ENCODE measurements around the gene SALL2.

Gene SALL2

GRCh38 chr14:21510735-21511657 lies 15.2 kb downstream of the SALL2 start, which contains the start of gene METTL3 (continued):
- no peak for TF ChIP-seq ZNF155 (tag by site-specific recombination; IDR thresholded peaks at IDR 0.05)
- no peak for TF ChIP-seq ZNF26 (tag by site-specific recombination; IDR thresholded peaks at IDR 0.05)
- no peak for TF ChIP-seq PRDM6 (tag by site-specific recombination; IDR thresholded peaks at IDR 0.05)
- no peak for TF ChIP-seq ZNF785 (tag by site-specific recombination; IDR thresholded peaks at IDR 0.05)
- peak; percentile 18; the same call in 1 of the 2 replicates for TF ChIP-seq ZBTB8A (tag by site-specific recombination; IDR thresholded peaks at IDR 0.05)
- TF ChIP-seq ZNF843 (tag by site-specific recombination; IDR thresholded peaks at IDR 0.05): no peak
- TF ChIP-seq ZNF24 (tag by site-specific recombination; IDR thresholded peaks at IDR 0.05): no peak
- no peak for TF ChIP-seq ZBTB1 (tag by site-specific recombination; IDR thresholded peaks at IDR 0.05)
- TF ChIP-seq ZNF121 (tag by site-specific recombination; IDR thresholded peaks at IDR 0.05): no peak
- TF ChIP-seq ZNF266 (tag by site-specific recombination; IDR thresholded peaks at IDR 0.05; ENCODE audit: low read depth): no peak
- TF ChIP-seq TSHZ1 (tag by site-specific recombination; IDR thresholded peaks at IDR 0.05; ENCODE audit: borderline replicate concordance): no peak
- TF ChIP-seq ZNF292 (tag by site-specific recombination; IDR thresholded peaks at IDR 0.05; ENCODE audit: borderline replicate concordance, low read depth): no peak
- no peak for TF ChIP-seq ZNF777 (tag by site-specific recombination; IDR thresholded peaks at IDR 0.05; ENCODE audit: borderline replicate concordance)
- TF ChIP-seq ZNF580 (tag by site-specific recombination; IDR thresholded peaks at IDR 0.05): peak; percentile 100
- TF ChIP-seq ZBTB7A (tag by site-specific recombination; IDR thresholded peaks at IDR 0.05; ENCODE audit: low read depth): no peak
- no peak for TF ChIP-seq ZNF350 (tag by site-specific recombination; IDR thresholded peaks at IDR 0.05)
- TF ChIP-seq TCF7L2 (IDR thresholded peaks at IDR 0.05; ENCODE audit: borderline replicate concordance, low read depth, low read length): no peak
- 0 out of 2 replicates have a peak, but pooled peaks have one; percentile 16 for TF ChIP-seq REST (tag by site-specific recombination; IDR thresholded peaks at IDR 0.05)
- no peak; the same call in 1 of the 2 replicates for TF ChIP-seq ZNF423 (tag by site-specific recombination; IDR thresholded peaks at IDR 0.05)
- TF ChIP-seq MEIS1 (CRISPR knock-in tag; IDR thresholded peaks at IDR 0.05; ENCODE audit: borderline replicate concordance): no peak
- no peak for TF ChIP-seq ZNF707 (tag by site-specific recombination; IDR thresholded peaks at IDR 0.05)
- peak; percentile 74 for TF ChIP-seq ZNF623 (tag by site-specific recombination; IDR thresholded peaks at IDR 0.05)
- TF ChIP-seq ZNF112 (tag by site-specific recombination; IDR thresholded peaks at IDR 0.05): no peak
- TF ChIP-seq HOXA7 (CRISPR knock-in tag; IDR thresholded peaks at IDR 0.05; ENCODE audit: borderline replicate concordance): no peak
- peak; percentile 76 for TF ChIP-seq ZBTB21 (tag by site-specific recombination; IDR thresholded peaks at IDR 0.05)
- peak; percentile 87 for TF ChIP-seq ZBTB48 (tag by site-specific recombination; IDR thresholded peaks at IDR 0.05)
- TF ChIP-seq ZNF610 (tag by site-specific recombination; IDR thresholded peaks at IDR 0.05; ENCODE audit: borderline replicate concordance): no peak; the same call in 1 of the 2 replicates
- peak; percentile 46 for TF ChIP-seq KLF8 (tag by site-specific recombination; IDR thresholded peaks at IDR 0.05)
- TF ChIP-seq ZNF354C (tag by site-specific recombination; IDR thresholded peaks at IDR 0.05; ENCODE audit: borderline replicate concordance, low read depth): no peak
- no peak for TF ChIP-seq ZNF530 (tag by site-specific recombination; IDR thresholded peaks at IDR 0.05; ENCODE audit: low read depth)
